HG03457 (cell line): ENCODE results near the gene C6orf15.

ENCODE experiments used
- ATAC-seq: cut with Tn5 transposase; IDR thresholded peaks from one replicate; pipeline ENCODE4 v1.9.1; 2021; ENCODE audit warnings: moderate number of reproducible peaks; ENCODE audit not compliant: unreplicated experiment

C6orf15 gene

DNA sequence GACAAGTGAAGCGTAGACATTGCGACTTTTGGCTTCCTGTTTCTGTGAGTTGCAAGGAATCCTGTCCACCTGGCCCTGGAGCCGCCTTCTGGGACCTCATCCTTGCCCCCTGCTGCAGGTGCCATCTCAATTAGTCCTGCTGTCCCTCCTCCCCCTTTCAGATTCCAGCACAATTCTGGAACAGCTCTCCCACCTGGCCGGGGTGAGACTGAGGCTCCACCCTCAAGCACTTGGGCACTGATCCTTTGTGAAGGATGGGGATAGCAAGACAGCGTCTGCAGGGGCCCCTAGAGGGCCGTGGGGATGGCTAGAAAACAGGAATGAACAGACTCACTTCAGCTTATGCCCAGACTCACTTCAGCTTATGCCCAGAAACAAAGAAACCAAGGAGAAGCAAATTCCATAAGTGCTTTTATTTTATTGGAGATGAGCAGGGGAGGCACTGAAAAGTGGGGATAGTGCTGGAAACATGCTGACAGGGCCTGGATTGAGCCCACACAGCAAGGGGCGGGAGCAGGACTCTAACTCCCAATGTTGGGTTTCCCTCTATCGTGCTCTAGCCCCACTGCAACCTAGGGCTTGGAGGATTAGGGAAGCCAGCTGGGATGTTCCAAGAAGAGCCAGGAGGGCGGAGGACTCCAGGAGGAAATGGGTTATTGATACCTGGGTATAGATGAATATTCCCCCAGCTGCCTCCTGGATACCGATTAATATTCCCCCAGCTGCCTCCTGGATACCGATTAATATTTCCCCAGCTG, 1.4 kb downstream of the C6orf15 start:
- no peak for ATAC-seq

DNA sequence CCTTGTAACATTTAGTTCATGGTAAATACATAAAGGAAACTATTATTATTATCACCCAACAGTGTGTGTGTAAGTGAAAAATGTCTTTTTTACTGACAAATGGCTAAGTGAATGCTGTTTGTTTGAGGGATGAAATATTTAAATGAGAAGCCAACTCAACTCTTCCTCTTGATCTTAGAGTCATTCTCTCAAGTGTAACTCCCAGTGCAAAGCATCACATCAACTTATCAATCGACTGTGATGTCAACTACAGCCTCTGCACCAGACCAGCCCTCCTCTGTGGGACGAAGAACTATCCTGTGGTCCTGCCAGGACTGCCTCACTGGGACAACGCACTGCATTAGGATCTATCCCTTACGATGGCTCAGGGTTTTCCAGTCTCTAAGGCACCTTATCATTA, 5.3 kb downstream of the C6orf15 start:
- ATAC-seq: no peak

DNA sequence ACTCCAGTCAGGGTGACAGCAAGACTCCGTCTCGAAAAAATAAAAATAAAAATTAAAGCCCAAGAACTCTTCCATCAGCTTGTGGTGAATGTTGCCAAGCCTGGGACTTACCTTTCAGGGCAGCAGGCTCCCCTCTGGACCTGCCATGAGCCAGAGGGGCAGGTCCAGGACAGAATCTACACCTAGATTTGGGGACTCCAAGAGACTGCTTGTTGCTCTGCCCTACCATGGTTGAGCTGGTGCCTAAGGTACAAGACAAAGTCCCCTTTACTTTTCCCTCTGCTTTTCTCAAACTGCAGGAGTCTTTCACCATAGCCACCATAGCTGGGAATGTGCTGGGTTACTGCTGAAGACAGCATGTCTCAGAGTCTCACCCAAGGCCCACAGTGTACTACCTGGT, 9.2 kb downstream of the C6orf15 start:
- no peak for ATAC-seq

DNA sequence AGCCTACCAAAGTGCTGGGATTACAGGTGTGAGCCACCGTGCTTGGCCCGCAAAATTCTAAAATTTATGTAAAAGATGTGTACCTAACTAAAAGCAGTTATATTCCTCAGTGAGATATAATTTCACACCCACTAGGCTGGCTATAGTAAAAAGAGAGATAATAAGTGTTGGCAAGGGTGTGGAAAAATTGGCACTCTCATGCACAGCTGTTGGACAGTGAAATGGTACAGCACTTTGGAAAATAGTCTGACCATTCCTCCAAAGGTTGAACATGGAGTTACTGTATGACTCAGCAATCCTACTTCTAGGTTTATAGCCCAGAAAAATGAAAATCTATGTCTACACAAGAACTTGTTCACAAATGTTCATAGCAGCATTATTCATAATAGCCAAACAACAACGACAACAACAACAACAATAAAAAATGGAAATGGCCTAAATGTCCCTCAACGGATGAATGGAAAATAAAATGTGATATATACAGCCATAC, 13.9 kb downstream of the C6orf15 start:
- no peak for ATAC-seq

DNA sequence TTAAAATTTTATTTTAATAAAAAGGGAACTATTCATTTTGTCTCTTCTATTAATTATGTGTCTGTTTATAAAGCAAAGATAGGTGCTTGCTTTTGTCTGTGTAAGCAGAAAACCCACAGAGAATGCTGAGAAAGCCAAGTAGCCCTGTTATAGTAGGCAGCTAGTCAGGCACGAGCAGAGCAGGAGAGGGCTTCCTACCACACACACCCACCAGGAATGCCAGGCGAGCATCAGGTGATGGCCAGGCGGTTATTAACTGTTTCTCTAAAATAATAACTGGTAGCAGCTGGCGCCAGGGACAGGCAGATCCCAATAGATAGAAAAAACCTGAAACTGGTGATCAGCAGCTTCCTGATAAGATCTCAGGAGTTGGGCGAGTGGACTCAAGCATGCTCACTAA, 15.7 kb downstream of the C6orf15 start:
- no peak for ATAC-seq

DNA sequence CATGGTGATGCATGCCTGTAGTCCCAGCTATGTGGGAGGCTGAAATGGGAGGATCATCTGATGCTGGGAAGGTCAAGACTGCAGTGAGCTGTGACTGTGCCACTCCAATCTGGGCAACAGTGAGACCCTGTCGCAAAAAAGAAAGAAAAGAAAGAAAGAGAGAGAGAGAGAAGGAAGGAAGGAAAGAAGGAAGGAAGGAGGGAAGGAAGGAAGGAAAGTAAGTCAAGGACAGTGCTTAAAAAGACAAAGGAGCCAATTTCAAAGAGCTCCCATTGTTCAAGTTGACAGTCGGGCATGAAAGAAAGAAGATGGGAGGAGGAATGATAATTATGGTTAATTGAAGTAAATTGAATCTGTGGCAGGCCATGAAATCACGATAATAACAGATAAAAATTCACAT, 16.2 kb downstream of the C6orf15 start:
- ATAC-seq: no peak

DNA sequence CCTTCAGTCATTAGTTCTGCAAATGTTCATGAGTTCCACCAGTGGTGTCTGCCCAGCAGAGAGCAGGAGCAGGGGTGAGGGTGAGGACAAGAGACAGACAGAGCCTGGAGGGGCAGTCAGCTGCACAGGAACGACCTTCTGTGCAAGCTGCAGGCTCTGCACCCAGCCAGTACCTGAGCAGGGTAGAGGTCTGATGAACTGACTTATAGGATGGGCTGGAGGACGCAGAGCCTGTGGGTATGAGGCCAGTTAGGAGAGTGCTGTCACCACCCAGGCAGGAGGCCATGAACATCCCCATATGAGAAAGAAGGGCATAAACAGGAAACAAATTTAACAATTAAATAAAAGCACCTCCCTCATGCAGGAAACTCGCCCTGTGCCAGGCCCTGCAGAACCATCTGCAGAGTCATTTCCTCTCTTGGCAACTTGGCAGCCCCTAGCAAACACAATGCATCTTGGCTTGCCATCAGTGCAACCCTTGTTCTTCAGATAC, 17.9 kb downstream of the C6orf15 start:
- no peak for ATAC-seq

DNA sequence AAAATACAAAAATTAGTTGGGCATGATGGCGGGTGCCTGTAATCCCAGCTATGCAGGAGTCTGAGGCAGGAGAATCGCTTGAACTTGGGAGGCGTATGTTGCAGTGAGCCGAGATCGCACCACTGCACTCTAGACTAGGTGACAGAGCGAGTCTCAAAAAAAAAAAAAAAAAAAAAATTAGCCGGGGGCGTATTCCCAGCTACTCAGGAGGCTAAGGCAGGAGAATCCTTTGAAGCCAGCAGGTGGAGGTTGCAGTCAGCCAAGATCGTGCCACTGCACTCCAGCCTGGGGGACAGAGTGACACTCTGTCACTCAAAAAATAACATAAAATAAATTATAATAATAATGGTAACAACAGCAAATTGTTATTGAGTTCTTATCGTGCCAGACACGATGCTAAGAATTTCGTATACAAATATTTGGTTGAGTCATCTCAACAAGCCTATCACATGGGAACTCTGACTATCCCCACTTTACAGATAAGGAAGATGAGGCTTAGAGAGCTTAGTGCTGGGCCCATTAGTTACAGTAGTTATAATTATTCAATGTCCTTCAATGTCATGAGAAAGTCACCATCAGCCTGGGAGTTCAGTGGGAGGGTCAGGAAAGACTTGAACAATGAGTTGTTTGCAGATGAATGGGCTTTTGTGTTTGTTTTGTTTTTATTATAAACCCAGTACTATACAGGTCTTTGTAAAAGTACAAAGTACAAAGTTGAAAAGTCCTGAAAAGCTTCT, 19.4 kb downstream of the C6orf15 start:
- no peak for ATAC-seq

DNA sequence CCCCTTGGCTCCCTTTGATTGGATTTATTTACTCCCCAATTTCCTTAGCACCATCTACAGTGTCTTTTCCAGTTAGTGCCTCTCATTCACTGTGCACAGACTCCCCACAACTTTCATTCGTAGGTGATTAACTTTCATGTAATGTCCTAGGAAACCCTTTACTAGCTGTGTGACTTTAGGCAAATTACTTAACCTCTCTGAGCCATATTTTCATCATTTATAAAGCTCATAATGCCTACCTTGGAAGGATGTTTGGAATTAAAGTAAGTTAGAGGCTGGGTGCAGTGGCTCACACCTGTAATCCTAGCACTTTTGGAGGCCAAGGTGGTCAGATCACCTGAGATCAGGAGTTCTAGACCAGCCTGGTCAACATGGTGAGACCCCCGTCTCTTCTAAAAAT, 20.1 kb downstream of the C6orf15 start:
- no peak for ATAC-seq

DNA sequence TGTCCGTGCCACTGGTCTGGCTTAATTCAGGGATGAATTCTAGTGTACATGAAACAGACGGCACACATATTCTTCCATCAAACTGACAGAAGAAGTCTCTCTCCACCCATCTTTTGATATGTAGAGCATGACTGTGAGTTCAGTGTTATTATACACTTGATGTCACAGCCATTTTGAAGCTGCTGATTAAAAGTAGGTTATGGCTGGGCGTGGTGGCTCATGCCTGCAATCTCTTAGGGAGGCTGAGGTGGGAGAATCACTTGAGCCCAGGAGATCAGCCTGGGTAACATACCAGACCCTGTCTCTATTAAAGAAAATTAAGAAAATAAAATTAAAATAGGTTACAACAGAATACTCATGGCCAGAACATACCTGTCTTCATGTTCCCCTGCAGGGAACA, 20.7 kb downstream of the C6orf15 start:
- no peak for ATAC-seq

DNA sequence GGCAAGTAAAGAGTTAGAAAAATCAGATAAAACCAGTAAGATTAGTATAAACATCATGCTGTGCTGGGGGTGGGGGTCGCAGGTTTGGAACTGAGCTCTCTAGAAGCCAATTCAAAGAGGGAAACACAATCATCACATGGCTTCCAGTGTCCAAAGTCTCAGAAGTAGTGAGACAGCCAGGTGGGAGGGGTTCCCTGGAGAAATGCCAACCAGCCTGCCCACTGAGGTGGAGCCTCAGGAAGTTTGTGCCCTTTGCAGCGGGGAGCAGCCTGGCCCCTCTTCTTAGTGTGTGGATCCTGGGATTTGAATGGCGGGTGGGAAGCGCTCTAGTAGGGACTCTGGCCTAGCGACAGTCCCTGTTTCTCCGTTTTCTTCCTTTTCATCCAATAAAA, 21.4 kb downstream of the C6orf15 start:
- ATAC-seq: no peak

DNA sequence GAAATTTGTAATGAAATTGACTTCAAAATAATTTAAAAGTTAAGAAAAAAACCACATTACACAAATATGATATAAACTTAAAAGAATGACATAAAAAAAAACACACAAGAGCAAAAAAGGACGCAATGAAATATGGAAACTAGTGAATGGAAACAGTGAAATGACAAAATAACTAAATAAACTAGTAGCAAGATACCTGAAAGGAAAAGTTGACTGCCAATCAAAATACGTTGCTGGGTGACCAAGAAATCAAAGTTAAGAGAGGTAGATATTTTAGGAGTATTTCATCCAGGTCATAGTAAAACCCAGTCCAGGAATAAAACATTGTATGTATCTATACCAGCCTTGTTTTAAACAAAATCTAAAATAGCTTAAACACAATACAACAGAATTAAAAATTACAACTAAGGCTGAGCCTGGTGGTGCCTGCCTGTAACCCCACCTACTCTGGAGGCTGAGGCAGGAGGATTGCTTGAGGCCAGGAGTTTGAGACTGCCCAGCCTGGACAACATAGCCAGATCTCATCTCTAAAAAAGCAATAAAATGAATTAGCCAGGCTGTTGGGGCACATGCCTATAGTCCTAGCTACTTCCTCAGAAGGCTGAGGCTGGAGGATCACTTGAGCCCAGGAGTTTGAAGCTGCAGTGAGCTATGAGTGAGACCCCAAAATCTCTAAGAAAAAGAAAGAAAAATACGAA, 22.0 kb downstream of the C6orf15 start:
- no peak for ATAC-seq

DNA sequence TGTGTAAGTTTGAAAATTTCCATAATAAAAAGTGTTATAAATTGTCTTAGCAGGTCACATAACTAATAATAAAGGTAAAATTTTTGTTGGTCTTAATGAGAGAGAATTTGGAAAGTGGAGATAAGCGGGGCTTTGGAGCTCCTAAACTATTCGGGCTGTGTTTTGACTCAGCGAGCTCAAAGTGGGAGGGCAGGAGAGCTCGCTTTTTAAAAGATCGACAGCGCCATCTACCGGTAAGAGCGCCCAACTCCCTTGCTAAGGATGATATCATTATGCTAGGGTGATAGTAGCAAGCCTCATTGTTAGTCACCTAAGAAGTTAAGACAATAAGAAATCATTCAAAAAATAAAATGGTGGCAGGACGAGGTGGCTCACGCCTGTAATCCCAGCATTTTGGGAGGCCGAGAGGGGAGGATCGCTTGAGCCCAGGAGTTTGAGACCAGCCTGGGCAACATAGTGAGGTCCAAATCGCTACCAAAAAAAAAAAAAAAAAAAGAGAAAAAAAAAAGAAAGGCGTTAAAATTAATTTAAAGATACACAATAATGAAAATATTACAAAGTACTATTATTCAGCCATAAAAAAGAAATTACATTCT, 24.8 kb downstream of the C6orf15 start:
- no peak for ATAC-seq

DNA sequence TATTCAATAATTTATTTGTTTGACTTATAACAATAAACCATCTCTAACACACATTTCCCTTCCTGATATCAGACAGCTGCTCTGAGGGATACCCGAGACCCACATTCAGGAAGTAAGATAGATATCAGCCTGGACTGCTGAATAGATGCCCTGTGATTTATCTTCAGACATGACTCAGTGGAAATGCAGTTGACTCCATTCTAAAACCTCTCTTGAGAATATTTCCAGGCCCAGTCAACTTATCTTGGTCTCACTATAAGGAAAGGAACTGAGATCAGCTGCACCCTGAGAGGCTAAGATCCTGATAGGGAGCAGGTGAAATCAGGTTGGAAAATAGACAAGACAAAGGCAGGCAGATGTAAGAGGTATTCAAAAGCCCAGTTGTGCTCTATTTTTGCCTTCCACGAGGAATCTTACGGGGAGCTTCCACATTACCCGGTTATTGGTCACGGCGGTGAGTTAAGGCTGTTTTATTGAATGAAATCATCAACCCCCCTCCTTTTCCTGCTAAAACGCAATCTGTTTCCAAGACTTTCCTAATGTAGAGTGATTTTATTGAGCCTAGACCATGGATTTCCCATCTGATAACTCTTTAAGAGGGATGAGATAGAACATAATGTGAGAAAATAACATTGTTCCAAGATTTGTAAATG, 25.5 kb downstream of the C6orf15 start:
- ATAC-seq: no peak

DNA sequence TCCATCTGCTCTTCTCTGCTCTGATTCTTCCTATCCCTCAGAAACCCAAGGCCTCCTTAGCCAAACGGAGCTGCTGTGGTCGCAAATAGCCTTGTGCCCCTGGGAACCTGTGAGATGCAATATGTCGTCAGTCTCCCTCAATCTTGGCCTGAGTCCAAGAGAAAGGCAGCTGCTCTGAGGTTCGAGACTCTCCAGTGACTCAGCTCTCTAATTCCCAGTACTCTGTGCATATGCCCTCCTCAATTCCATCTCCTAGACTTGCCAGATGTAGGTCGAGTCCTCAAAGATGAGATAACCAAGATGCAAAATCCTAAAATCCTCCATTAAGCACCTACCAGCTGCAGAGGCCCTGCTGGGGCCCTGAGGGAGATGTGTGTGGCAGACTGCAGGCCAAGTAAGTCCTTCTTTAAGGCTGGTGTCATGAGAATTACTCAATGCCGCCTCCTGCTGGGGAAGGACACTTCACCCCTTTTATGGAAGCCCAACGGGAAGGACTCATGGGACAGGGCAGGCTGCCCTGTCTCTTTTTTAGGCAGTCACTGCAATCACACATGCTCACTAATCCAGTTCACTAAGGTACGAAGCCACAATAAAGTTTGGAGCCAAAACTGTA, 28.5 kb downstream of the C6orf15 start:
- ATAC-seq: no peak

DNA sequence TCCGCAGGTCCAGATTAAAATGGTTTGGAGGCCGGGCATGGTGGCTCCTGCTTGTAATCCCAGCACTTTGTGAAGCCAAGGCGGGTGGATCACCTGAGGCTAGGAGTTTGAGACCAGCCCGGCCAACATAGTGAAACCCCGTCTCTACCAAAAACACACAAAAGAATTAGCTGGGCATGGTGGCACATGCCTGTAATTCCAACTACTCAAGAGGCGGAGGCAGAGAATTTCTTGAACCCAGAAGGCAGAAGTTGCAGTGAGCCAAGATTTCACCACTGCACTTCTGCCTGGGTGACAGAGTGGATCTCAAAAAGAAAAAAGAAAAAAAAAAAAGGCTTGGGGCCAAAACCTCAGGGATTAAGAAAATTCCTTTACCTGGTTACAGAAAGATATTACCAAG, 30.5 kb downstream of the C6orf15 start:
- ATAC-seq: no peak

DNA sequence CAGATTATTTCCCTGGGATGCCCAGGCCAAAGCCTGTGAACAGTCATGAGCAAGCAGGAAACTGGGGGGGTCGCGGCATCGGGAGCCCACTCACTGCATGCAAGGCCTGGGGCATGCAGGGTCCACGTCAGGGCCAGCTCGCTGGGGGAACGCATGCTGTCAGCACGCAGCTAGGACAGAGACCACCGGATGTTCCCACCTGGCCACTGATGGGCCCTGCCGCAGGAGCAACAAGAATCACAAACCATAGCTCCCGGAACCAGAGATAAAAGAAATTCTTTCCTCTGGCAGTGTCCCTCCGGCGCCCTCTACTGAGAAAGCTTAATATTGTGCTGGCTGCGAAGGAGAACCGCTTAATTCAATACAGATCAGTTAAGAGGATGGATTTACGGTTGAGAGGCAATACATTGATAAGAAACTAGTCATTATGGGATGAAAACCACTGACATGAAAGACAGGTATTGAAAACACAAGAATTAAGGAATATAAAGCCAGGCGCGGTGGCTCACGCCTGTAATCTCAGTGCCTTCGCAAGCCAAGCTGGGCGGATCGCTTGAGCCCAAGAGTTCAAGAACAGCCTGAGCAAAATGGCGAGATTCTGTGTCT, 32.6 kb downstream of the C6orf15 start:
- ATAC-seq: no peak

DNA sequence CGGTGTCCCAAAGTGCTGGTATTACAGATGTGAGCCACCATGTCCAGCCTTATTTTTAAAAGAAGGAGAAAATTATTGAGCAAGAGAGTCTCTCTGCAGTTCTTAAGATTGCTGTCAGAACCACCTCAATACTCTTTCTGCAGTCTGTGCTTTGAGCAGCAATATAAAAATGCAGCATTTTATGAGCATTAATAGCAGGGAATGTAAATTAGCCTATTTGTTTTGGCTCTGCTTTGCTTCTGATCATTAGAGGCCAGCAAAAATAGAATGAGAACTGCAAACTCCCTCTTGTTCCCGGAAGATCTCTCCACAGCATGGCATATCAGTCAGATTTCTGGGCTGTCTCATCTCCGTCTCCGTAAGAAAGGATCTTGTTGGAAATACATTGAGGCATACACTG, 35.8 kb downstream of the C6orf15 start:
- ATAC-seq: no peak

DNA sequence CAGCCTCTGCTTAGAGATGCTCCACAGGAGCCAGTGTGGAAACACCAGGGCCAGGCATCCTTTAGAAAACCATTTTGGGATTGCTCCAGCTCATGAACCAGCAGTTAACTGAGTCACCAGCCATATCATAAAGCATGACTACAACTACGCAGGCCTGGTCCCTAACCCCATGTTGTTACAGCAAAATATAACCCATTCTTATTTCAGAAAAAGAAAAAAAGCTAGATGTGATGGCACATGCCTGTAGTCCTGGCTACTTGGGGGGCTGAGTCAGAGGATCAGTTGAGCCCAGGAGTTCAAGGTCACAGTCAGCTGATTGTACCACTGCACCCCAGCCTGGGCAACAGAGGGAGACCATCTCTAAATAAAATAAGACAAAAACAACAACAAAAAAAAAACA, 36.8 kb downstream of the C6orf15 start:
- ATAC-seq: no peak

DNA sequence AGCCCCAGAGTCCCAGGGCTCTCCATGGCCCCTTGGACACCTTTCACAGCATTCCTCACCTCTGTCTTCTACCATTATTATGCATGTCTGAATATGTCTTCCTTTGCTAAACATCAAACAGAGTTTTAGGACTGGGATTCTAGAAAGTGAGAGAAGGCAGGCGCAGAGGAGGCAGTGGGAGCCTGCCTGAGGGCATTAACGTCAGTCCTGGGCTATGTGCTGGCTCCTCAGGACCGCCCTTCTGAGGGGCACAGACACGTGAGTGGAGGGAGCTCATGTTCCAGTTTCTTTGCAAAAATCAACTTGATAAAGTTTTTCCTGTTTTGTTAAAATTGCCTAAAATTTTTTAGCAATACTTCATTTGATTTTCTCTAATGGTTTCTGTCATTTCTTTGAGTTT, 38.0 kb downstream of the C6orf15 start:
- no peak for ATAC-seq
